ENCODE results near the gene COMP. TPM values are rescaled to one million over a fixed set of nuclear protein-coding genes. Genes with fewer than 3 reads are reported as not detected.

Gene COMP
- total RNA-seq, 1 experiment from 2014 or later = not detected

DNA sequence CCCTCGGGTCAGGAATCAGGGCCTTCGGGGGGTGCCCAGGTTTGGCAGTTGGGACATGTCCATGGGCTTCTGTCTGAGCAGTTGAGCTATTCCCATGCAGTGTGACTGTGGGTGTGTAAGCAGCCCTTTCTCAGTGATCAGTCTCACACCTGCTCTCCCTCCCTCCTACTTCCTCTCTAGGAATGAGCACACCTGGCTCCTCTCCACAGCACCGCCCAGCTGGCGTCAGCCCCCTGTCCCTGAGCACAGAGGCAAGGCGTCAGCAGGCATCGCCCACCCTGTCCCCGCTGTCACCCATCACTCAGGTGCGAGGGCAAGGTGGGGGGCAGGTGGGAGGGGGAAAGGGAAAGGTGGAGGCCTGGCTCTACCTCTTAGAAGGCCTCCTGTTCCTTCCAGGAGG is 25.9 kb downstream of the COMP start:
- H3K4me2 ChIP-seq (ENCODE audit: low read length) = peak overlapping the region; percentile 68; the same call in 1 of the 2 replicates
- peaks cover 38 to 41% of the 10 kb centered on the region in 2 experiments for H3K4me1 ChIP-seq (ENCODE audit: control insufficient read depth in 1 of 2, insufficient read depth in 2 of 2, low read length in 2 of 2)
- H3K9ac ChIP-seq (ENCODE audit: low read length) = no peak overlapping the region
- DNase-seq (ENCODE audit: low read depth, low spot score) (no peak), ATAC-seq (no peak)
- no peaks in the 10 kb centered on the region for H3K36me3 ChIP-seq (ENCODE audit: control insufficient read depth in 1 of 2, insufficient read depth in 2 of 2, low read length in 2 of 2)
- intact Hi-C loops (cut with micrococcal nuclease) = no loop called here
- no peak overlapping the region for H3K27ac ChIP-seq (ENCODE audit: low read depth, low read length)
- no peak for TF ChIP-seq ELF1 (IDR thresholded peaks at IDR 0.05; ENCODE audit: borderline replicate concordance, low read depth)
- TF ChIP-seq ZFX (IDR thresholded peaks at IDR 0.05) = no peak
- TF ChIP-seq EZH2 (IDR thresholded peaks at IDR 0.05) = no peak
- no peak for TF ChIP-seq CEBPB (IDR thresholded peaks at IDR 0.05; ENCODE audit: low read depth)
- no peak for TF ChIP-seq POLR2A (IDR thresholded peaks at IDR 0.05; ENCODE audit: borderline replicate concordance, extremely low read depth, insufficient read depth, insufficient read length)
- TF ChIP-seq, protein P1, sequence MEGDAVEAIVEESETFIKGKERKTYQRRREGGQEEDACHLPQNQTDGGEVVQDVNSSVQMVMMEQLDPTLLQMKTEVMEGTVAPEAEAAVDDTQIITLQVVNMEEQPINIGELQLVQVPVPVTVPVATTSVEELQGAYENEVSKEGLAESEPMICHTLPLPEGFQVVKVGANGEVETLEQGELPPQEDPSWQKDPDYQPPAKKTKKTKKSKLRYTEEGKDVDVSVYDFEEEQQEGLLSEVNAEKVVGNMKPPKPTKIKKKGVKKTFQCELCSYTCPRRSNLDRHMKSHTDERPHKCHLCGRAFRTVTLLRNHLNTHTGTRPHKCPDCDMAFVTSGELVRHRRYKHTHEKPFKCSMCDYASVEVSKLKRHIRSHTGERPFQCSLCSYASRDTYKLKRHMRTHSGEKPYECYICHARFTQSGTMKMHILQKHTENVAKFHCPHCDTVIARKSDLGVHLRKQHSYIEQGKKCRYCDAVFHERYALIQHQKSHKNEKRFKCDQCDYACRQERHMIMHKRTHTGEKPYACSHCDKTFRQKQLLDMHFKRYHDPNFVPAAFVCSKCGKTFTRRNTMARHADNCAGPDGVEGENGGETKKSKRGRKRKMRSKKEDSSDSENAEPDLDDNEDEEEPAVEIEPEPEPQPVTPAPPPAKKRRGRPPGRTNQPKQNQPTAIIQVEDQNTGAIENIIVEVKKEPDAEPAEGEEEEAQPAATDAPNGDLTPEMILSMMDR (IDR thresholded peaks at IDR 0.05 in 2 of 3, conservative IDR thresholded peaks at IDR 0.05 in 1 of 3; ENCODE audit: borderline replicate concordance in 1 of 3, insufficient read depth in 1 of 3, low read depth in 2 of 3, low read length in 2 of 3) = no peak
- no peak for TF ChIP-seq SRF (IDR thresholded peaks at IDR 0.05; ENCODE audit: low read depth)
- no peak for TF ChIP-seq ZNF274 (IDR thresholded peaks at IDR 0.05; ENCODE audit: low read depth, low read length)
- no TSS peak for BruUV-seq (replicated peaks)
- no peaks in the 10 kb centered on the region for H3K27me3 ChIP-seq (ENCODE audit: insufficient read depth, low read length)
- ChIA-PET POLR2A (no interaction called here), CTCF (no interaction called here), RAD21 (ENCODE audit: low non-redundant PET in 1 of 2, low total read pairs in 2 of 2, uncharacterized antibody in 2 of 2, unreplicated experiment in 2 of 2) (no interaction called here)
- no peak overlapping the region for H3K4me3 ChIP-seq (replicated peaks in 1 of 2; ENCODE audit: low read depth in 1 of 2, low read length in 2 of 2)
- H3K9me2 ChIP-seq (ENCODE audit: insufficient read depth) = no peaks in the 10 kb centered on the region
- H3K79me2 ChIP-seq (ENCODE audit: insufficient read depth, low read length) = no peaks in the 10 kb centered on the region
- no peaks in the 10 kb centered on the region for H3K9me3 ChIP-seq (ENCODE audit: control insufficient read depth in 1 of 2, insufficient read depth in 1 of 2, low read depth in 1 of 2, low read length in 2 of 2)
- H4K20me1 ChIP-seq (ENCODE audit: insufficient read depth) = no peaks in the 10 kb centered on the region
- H2AFZ ChIP-seq (ENCODE audit: low read depth, low read length, poor library complexity, severe bottlenecking) = no peak overlapping the region

DNA sequence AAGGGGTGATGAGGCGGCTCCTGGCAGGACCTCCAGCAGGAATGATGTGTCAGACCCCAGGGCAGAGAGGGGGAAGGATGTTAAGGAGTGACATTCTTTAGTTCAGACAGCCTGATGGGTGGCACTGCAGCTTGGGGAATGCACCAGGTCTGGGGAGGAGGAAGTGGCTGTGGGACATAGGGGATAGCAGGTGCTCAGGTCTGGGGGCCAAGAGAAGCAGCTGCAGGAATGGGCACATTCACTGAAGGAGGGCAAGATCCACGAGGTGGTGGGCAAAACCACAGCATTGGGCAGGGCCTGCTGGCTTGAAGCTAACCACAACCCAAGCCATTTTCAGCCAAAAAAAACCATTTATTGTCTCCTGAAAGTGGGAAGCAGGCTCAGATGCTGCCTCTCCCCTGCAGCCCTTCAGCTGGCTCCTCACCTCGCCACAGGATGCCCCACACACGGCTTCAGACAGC is 26.5 kb downstream of the COMP start:
- no TSS peak for BruUV-seq (replicated peaks)
- no peak overlapping the region; the same call in 1 of the 2 replicates for H3K27ac ChIP-seq (ENCODE audit: low read depth, low read length)
- H3K36me3 ChIP-seq (ENCODE audit: control insufficient read depth in 1 of 2, insufficient read depth in 2 of 2, low read length in 2 of 2) = no peaks in the 10 kb centered on the region
- H3K27me3 ChIP-seq (ENCODE audit: insufficient read depth, low read length) = no peaks in the 10 kb centered on the region
- no peak; the same call in 1 of the 2 replicates for ATAC-seq
- 0 out of 2 replicates have a peak overlapping the region, but pooled peaks have one; percentile 22 for H3K9ac ChIP-seq (ENCODE audit: low read length)
- no peaks in the 10 kb centered on the region for H4K20me1 ChIP-seq (ENCODE audit: insufficient read depth)
- intact Hi-C loops (cut with micrococcal nuclease) = no loop called here
- H3K4me1 ChIP-seq (ENCODE audit: control insufficient read depth in 1 of 2, insufficient read depth in 2 of 2, low read length in 2 of 2) = peaks cover 38 to 41% of the 10 kb centered on the region in 2 experiments
- H3K79me2 ChIP-seq (ENCODE audit: insufficient read depth, low read length) = no peaks in the 10 kb centered on the region
- no peak for DNase-seq (ENCODE audit: low read depth, low spot score)
- no peaks in the 10 kb centered on the region for H3K9me3 ChIP-seq (ENCODE audit: control insufficient read depth in 1 of 2, insufficient read depth in 1 of 2, low read depth in 1 of 2, low read length in 2 of 2)
- ChIA-PET RAD21 (ENCODE audit: low non-redundant PET in 1 of 2, low total read pairs in 2 of 2, uncharacterized antibody in 2 of 2, unreplicated experiment in 2 of 2) (no interaction called here), CTCF (no interaction called here), POLR2A (no interaction called here)
- H2AFZ ChIP-seq (ENCODE audit: low read depth, low read length, poor library complexity, severe bottlenecking) = no peak overlapping the region
- peak overlapping the region; percentile 68 for H3K4me2 ChIP-seq (ENCODE audit: low read length)
- H3K4me3 ChIP-seq (replicated peaks in 1 of 2; ENCODE audit: low read depth in 1 of 2, low read length in 2 of 2) = peak overlapping the region in 1 of 2 experiments; percentile 22; a peak in 1 of 4 replicates
- H3K9me2 ChIP-seq (ENCODE audit: insufficient read depth) = no peaks in the 10 kb centered on the region
- TF ChIP-seq CBX3 (IDR thresholded peaks at IDR 0.05; ENCODE audit: low read depth) (no peak), SP1 (IDR thresholded peaks at IDR 0.05; ENCODE audit: low read depth) (no peak), FOSL1 (IDR thresholded peaks at IDR 0.05; ENCODE audit: low read depth) (no peak), EZH2phosphoT487 (IDR thresholded peaks at IDR 0.05; ENCODE audit: borderline replicate concordance) (no peak), ELF1 (IDR thresholded peaks at IDR 0.05; ENCODE audit: borderline replicate concordance, low read depth) (no peak), ZFX (IDR thresholded peaks at IDR 0.05) (no peak), EGR1 (IDR thresholded peaks at IDR 0.05; ENCODE audit: low read depth) (no peak), SRF (IDR thresholded peaks at IDR 0.05; ENCODE audit: low read depth) (no peak), TCF7L2 (IDR thresholded peaks at IDR 0.05; ENCODE audit: borderline replicate concordance, extremely low read depth, insufficient read depth, insufficient read length) (no peak), SIN3A (IDR thresholded peaks at IDR 0.05; ENCODE audit: low read depth) (no peak), RAD21 (IDR thresholded peaks at IDR 0.05; ENCODE audit: low read depth) (no peak), POLR2AphosphoS5 (IDR thresholded peaks at IDR 0.05; ENCODE audit: low read depth, low read length) (no peak), ZNF274 (IDR thresholded peaks at IDR 0.05; ENCODE audit: low read depth, low read length) (no peak)
- TF ChIP-seq, protein P1 (IDR thresholded peaks at IDR 0.05 in 2 of 3, conservative IDR thresholded peaks at IDR 0.05 in 1 of 3; ENCODE audit: borderline replicate concordance in 1 of 3, insufficient read depth in 1 of 3, low read depth in 2 of 3, low read length in 2 of 3) = no peak
- TF ChIP-seq, protein P2, sequence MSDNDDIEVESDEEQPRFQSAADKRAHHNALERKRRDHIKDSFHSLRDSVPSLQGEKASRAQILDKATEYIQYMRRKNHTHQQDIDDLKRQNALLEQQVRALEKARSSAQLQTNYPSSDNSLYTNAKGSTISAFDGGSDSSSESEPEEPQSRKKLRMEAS (IDR thresholded peaks at IDR 0.05) = no peak

Measured in HCT116 (cell line).